RPMI8226 (cell line): Measurements from ENCODE around the gene CPNE8.

Source experiments
- DNase-seq: peaks from one replicate; pipeline ENCODE4 v3.0.0-alpha.2; 2015

Gene CPNE8

GRCh38 chr12:38614171-38614570 is 291.2 kb downstream of the CPNE8 start:
- DNase-seq, result no peak

GRCh38 chr12:38610808-38611350 is 294.5 kb downstream of the CPNE8 start:
- DNase-seq, result no peak

GRCh38 chr12:38607295-38607694 is 298.1 kb downstream of the CPNE8 start:
- no peak for DNase-seq
